HG03045 (cell line): ENCODE results near the gene HSP90AA1.

Experiments used
- ATAC-seq: cut with Tn5 transposase; IDR thresholded peaks from one replicate; pipeline ENCODE4 v1.9.1; 2021; ENCODE audit warnings: mild to moderate bottlenecking, moderate library complexity; ENCODE audit not compliant: unreplicated experiment

Gene HSP90AA1

DNA sequence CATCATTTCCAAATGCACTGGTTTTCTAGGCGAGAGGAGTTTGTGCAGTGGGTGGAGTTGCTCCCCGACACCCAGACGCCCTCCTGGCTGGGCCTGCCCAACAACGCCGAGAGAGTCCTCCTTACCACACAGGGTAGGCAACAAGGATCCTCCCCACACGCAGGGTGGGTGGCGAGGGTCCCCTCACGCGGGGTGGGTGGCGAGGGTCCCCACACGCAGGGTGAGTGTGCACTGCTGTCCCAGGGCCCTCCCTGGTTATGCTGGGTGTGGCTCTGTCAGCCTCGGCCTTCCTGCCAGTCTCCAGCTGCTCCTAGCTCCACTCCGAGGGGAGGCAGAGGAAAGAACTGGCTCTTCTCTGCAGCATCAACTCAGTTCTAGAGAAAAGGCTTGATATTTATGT is 42.3 kb downstream of the HSP90AA1 start:
- ATAC-seq = no peak

DNA sequence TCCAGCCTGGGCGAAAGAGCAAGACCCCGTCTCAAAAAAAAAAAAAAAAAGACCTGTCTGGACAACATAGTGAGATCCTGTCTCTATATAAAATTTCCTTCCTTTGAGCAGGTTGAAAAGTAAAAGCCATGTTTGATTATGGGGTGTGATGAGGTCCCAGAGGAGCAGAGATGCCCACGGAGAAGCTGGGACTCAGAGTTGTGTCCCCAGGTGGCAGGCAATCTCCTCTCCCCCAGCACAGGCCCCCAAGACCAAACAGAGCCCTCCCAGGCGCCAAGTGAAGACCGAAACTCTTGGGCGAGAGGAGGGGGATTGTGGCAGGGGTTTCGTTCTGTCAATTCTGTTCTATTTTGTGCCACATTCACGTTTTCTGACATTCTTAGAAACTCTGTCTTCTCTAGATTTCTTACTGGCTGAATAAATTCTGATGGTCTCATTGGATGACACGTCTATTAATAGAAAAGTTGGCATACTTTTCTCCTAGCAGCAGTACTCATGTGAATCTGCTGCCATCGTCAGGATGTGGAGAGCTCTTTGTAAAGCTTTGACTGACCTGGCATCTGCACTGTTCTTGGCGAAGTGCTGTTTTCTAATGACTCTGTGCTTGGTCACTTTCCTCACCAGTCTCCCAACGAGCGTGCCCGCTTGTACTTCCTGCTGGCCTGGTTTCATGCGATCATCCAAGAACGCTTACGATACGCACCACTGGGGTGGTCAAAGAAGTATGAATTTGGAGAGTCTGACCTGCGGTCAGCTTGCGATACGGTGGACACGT is 43.4 kb downstream of the HSP90AA1 start:
- ATAC-seq = no peak

DNA sequence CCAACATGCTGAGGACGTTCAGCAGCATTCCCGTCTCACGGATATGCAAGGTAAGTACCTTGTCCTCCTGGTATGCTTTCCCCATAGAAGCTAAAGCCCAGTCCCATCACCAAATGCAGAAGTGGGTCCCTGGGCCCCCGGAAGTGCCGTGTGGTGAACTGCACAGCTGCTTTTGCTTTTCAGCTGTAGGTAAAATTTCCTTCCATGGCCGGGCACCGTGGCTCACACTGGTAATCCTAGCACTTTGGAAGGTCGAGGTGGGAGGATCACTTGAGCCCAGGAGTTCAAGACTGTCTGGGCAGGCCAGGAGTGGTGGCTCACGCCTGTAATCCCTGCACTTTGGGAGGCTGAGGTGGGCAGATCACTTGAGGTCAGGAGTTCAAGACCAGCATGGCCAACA is 44.1 kb downstream of the HSP90AA1 start:
- ATAC-seq = no peak

GRCh38 chr14:102040153-102040552 is 46.7 kb downstream of the HSP90AA1 start:
- ATAC-seq = no peak

DNA sequence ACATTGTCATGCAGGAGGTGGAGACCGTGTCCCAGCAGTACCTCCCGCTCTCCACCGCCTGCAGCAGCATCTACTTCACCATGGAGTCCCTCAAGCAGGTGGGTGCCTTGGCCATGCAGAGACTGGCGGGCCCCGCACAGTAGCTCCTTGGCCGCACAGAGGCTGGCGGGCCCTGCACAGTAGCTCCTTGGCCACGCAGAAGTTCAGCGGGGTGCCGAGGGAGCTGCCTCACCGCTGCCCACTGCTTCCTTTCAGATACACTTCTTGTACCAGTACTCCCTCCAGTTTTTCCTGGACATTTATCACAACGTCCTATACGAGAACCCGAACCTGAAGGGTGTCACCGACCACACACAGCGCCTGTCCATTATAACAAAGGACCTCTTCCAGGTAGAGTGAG is 47.7 kb downstream of the HSP90AA1 start:
- ATAC-seq = no peak

DNA sequence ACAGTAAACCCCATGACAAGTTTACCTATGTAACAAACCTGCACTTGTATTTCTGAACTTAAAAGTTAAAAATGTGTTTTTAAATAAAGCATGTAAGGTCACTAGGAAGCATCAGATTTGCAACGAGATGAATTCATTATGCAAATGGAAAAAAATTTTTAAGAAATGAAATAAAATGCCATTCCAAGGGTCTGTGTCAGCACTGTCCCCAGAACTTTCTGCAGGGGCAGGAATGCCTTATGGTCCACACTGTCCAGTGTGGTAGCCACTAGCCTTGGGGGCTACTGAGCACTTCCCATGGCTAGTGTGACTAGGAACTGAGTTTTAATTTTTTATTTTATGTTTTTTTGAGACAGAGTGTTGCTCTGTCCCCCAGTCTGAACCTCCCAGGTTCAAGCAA is 49.2 kb downstream of the HSP90AA1 start:
- no peak for ATAC-seq

GRCh38 chr14:102035914-102036313 is 50.9 kb downstream of the HSP90AA1 start:
- ATAC-seq = no peak

- no peak for ATAC-seq
Measured at GRCh38 chr14:102034301-102034700, 52.5 kb downstream of the HSP90AA1 start.

- ATAC-seq = no peak
Measured at GRCh38 chr14:102033241-102033640, 53.6 kb downstream of the HSP90AA1 start.
